A549 treated with dexamethasone at 1 μM for 4 hours (cell line): Measurements from ENCODE around the gene SLC39A11. TPM values are rescaled to one million over a fixed set of nuclear protein-coding genes. Genes with fewer than 3 reads are reported as not detected.

Experiments
- total RNA-seq: library from RNA; stranded (reverse); fragments of 200-300 nt; extraction: Qiagen RNA extraction; gene quantifications from 5 replicates; pipeline ENCODE4 v1.2.3, GENCODE V29; 2022

Gene SLC39A11
- total RNA-seq, result 15.9 to 18.3 TPM (median 18.0 TPM) in 5 replicates

GRCh38 chr17:73092523-73093135 lies at the start of gene SLC39A11:
TSS of gene SLC39A11 (minus strand) at chr17:73092688. CDS start at chr17:73088764, 3,924 bp downstream.

Other genes with a start within 250 kb of the SLC39A11 start
- 0.06 to 0.13 TPM (median 0.08 TPM) in 5 replicates for gene SSTR2, start 72.3 kb upstream of the SLC39A11 start, total RNA-seq
- gene COG1, start 100.4 kb upstream of the SLC39A11 start, total RNA-seq, result 20.1 to 26.6 TPM (median 25.2 TPM) in 5 replicates
- gene CPSF4L, start 169.2 kb upstream of the SLC39A11 start, total RNA-seq, result 0.23 TPM in 1 of 5 replicates, not detected in the others
- gene CDC42EP4, start 219.3 kb upstream of the SLC39A11 start, total RNA-seq, result 52.3 to 69.9 TPM (median 68.9 TPM) in 5 replicates